AG04450 (cell line): Measurements from ENCODE around the gene ZC3HAV1. TPM values are rescaled to one million over a fixed set of nuclear protein-coding genes. Genes with fewer than 3 reads are reported as not detected.
"Not testable (repeated sequence)": the region's sequence is repeated elsewhere in the genome, so short reads cannot be mapped to it uniquely, and the experiment has no call there.

Experiments
- CTCF ChIA-PET: fragments of 300-600, 350-600 bp; formaldehyde crosslinking; extraction: SDS; loops from one replicate; lab custom pipeline; 2022; ENCODE audit warnings: antibody characterized with exemption, inconsistent platforms; lab: Charles Lee
- POLR2A ChIA-PET: fragments of 350-600 bp; formaldehyde crosslinking; extraction: SDS; loops from one replicate; lab custom pipeline; 2021; ENCODE audit warnings: antibody characterized with exemption, inconsistent platforms; lab: Yijun Ruan, JAX
- DNase-seq: peaks from one replicate; pipeline ENCODE4 v3.0.0-alpha.2; 2011; ENCODE audit warnings: low read depth, low spot score
- H3K27ac ChIP-seq: one replicate; pipeline ENCODE4 v1.5.1; 2012; ENCODE audit warnings: low read depth, low read length, control low read depth
- H3K27me3 ChIP-seq: one replicate; pipeline ENCODE4 v1.6.0; 2012; ENCODE audit warnings: low read length; ENCODE audit not compliant: control insufficient read depth, insufficient read depth
- H3K4me3 ChIP-seq: 2 replicates; pipeline ENCODE4 v1.5.1; 2011; ENCODE audit warnings: mild to moderate bottlenecking, low read depth, low read length, control low read depth
- H3K9me3 ChIP-seq: 2 replicates; pipeline ENCODE4 v1.5.1; 2012; ENCODE audit warnings: low read length; ENCODE audit not compliant: control insufficient read depth, insufficient read depth
- CTCF ChIP-seq: IDR thresholded peaks from 2 replicates; pipeline ENCODE4 v1.5.1; 2011; ENCODE audit warnings: low read depth, low read length, control low read depth, inconsistent platforms
- polyA plus RNA-seq: library from polyadenylated mRNA; depleted of rRNA; stranded (reverse); fragments of >200 nt; gene quantifications from 2 replicates; pipeline ENCODE4 v1.2.3, GENCODE V29; 2011

Gene ZC3HAV1
- polyA plus RNA-seq, 1 experiment, result 25.3 TPM

GRCh38 chr7:139034336-139034735 is 75.2 kb downstream of the ZC3HAV1 start:
- H3K4me3 ChIP-seq, result peak overlapping the region; percentile 75
- no peak overlapping the region for H3K27ac ChIP-seq
- ChIA-PET POLR2A (no interaction called here), CTCF (interaction anchor here (1.6 kb wide), 1 partner anchor 41 kb away, joined by 10 read pairs; no protein-coding TSS in a partner anchor)
- no peaks in the 10 kb centered on the region for H3K27me3 ChIP-seq
- no peaks in the 10 kb centered on the region; the same call in 1 of the 2 replicates for H3K9me3 ChIP-seq
- DNase-seq, result no peak
- no peak for TF ChIP-seq CTCF

- CTCF ChIA-PET, result interaction anchor here (0.8 to 2.4 kb wide), 4 partner anchors 16 to 147 kb away, joined by 3 to 11 read pairs (median 4); no protein-coding TSS in a partner anchor
- H3K9me3 ChIP-seq, result no peaks in the 10 kb centered on the region; the same call in 1 of the 2 replicates
- no peak for DNase-seq
- H3K4me3 ChIP-seq, result no peak overlapping the region
- no peak for TF ChIP-seq CTCF
- POLR2A ChIA-PET, result no interaction called here
- H3K27me3 ChIP-seq, result no peaks in the 10 kb centered on the region
- H3K27ac ChIP-seq, result no peak overlapping the region
Observed at GRCh38 chr7:139033346-139034114, 76.0 kb downstream of the ZC3HAV1 start.

GRCh38 chr7:139032473-139032872 is 77.0 kb downstream of the ZC3HAV1 start:
- no peak for DNase-seq
- CTCF ChIA-PET, result interaction anchor here (0.9 to 2.4 kb wide), 2 partner anchors 43 to 146 kb away, joined by 3 to 11 read pairs; no protein-coding TSS in a partner anchor
- TF ChIP-seq CTCF, result no peak
- H3K9me3 ChIP-seq, result no peaks in the 10 kb centered on the region; the same call in 1 of the 2 replicates
- no peak overlapping the region for H3K27ac ChIP-seq
- no peak overlapping the region for H3K4me3 ChIP-seq
- POLR2A ChIA-PET, result no interaction called here
- H3K27me3 ChIP-seq, result no peaks in the 10 kb centered on the region

DNA sequence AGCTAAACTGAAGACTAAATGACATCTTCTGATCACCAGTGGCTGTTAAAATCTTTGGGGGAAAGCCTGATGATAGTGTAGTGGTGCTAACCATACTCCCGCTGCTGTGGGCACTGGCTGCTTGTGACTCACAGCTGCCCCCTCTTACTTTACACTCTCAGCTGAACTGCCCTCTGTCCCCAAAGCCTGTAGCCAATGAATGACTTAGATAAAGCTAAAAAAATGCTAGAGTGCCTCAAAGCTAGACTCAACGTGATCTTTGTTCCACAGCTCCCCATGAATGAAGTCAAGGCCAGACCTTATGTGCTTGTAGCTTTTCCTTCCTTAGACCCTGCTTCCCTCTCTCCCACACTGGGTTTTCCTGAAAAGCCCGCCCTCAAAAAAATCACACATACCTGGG is 80.2 kb downstream of the ZC3HAV1 start:
- POLR2A ChIA-PET, result interaction anchor here (0.5 kb wide), 1 partner anchor 260 kb away, joined by 3 read pairs; no protein-coding TSS in a partner anchor
- CTCF ChIA-PET, result interaction anchor here (0.7 to 1.9 kb wide), 2 partner anchors 12 to 46 kb away, joined by 3 to 9 read pairs; no protein-coding TSS in a partner anchor
- no peak for DNase-seq
- no peak for TF ChIP-seq CTCF
- H3K27me3 ChIP-seq, result no peaks in the 10 kb centered on the region
- H3K27ac ChIP-seq, result no peak overlapping the region
- H3K4me3 ChIP-seq, result no peak overlapping the region
- H3K9me3 ChIP-seq, result no peaks in the 10 kb centered on the region

DNA sequence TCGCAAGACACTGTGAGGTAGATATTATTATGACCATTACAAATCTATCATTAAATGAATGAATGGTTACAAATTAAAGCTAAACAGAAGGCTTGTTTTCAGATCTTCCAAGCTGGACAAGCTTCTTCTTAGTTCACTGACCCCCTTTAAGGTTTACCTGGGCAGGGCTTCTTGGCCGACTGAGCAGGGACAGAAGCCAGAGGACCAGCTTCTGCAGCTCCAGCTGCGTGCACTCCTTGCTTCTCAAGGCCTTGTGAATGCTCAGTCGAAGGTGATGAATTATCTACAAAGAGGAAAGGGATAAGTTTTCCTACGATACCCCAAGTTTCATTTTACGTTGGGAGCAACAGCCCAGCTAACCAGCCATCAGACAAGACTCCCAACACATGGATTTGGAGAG is 83.0 kb downstream of the ZC3HAV1 start:
- Histone ChIP-seq H3K27me3 (no peaks in the 10 kb centered on the region), H3K27ac (no peak overlapping the region), H3K4me3 (no peak overlapping the region), H3K9me3 (no peaks in the 10 kb centered on the region)
- CTCF ChIA-PET, result interaction anchor here (1.3 kb wide), 1 partner anchor 9 kb away, joined by 10 read pairs; no protein-coding TSS in a partner anchor
- POLR2A ChIA-PET, result no interaction called here
- no peak for DNase-seq
- no peak for TF ChIP-seq CTCF

DNA sequence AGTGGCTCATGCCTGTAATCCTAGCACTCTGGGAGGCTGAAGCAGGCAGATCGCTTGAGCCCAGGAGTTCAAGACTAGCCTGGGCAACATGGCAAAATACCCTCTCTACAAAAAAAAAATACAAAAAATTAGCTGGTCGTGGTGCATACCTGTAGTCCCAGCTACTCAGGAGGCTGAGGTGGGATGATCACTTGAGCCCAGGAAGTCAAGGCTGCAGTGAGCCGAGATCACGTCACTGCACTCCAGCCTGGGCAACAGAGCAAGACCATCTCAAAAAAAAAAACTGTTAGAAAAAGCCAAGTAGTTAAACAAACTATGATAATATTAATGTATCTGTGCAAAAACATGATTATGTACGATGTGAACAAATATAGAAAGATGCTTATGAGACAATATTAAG is 83.7 kb downstream of the ZC3HAV1 start:
- DNase-seq, POLR2A ChIA-PET, H3K27me3 ChIP-seq, H3K4me3 ChIP-seq, H3K9me3 ChIP-seq, H3K27ac ChIP-seq: not testable (repeated sequence)
- CTCF ChIA-PET, result interaction anchor here (1.3 to 2.5 kb wide), 2 partner anchors 9 to 34 kb away, joined by 10 to 11 read pairs; no protein-coding TSS in a partner anchor
